Activated CD4-positive, alpha-beta T cell treated with anti-CD3 and anti-CD28 coated beads for 36 hours (primary cell): ENCODE data around the gene NUFIP2. TPM values are rescaled to one million over a fixed set of nuclear protein-coding genes. Genes with fewer than 3 reads are reported as not detected.
"Not testable (repeated sequence)": the region's sequence is repeated elsewhere in the genome, so short reads cannot be mapped to it uniquely, and the experiment has no call there.

Experiments used
- ATAC-seq: fragments of 200-7000 bp; cut with Tn5 transposase; one replicate; pipeline ENCODE4 v1.10.0; 2021; ENCODE audit warnings: mild to moderate bottlenecking, moderate library complexity
- CTCF ChIA-PET: fragments of 350-600 bp; sonication (Branson Sonifier 250); formaldehyde crosslinking; loops from one replicate; lab custom pipeline; 2021; ENCODE audit warnings: antibody characterized with exemption; lab: Charles Lee
- POLR2A ChIA-PET: fragments of 350-600 bp; sonication (Branson Sonifier 250); formaldehyde crosslinking; loops from one replicate; lab custom pipeline; 2021; ENCODE audit warnings: antibody characterized with exemption, inconsistent platforms; lab: Charles Lee
- DNase-seq: peaks from one replicate; pipeline ENCODE4 v3.0.0-alpha.2; 2020
- H3K27ac Mint-ChIP-seq: one replicate; pipeline ENCODE4 v1.8.0; 2021; ENCODE audit warnings: mixed read lengths
- H3K27me3 Mint-ChIP-seq: one replicate; pipeline ENCODE4 v1.8.0; 2021; ENCODE audit warnings: mixed read lengths
- H3K36me3 Mint-ChIP-seq: one replicate; pipeline ENCODE4 v1.8.0; 2021; ENCODE audit warnings: low read depth, mixed read lengths
- H3K4me1 Mint-ChIP-seq: one replicate; pipeline ENCODE4 v1.8.0; 2021; ENCODE audit warnings: mixed read lengths
- H3K4me3 Mint-ChIP-seq: one replicate; pipeline ENCODE4 v1.8.0; 2021; ENCODE audit warnings: mild to moderate bottlenecking, moderate library complexity, mixed read lengths
- H3K9me3 Mint-ChIP-seq: one replicate; pipeline ENCODE4 v1.8.0; 2021; ENCODE audit warnings: low read depth, mixed read lengths
- intact Hi-C, 2 experiments: fragments of 100-400 bp; cut with DNase I in 1 of 2; cut with micrococcal nuclease in 1 of 2; formaldehyde crosslinking; loops; one replicate each; pipeline versions ENCODE4 v1.14.2 to v1.15.1; 2022 to 2024; cut with DNase I, micrococcal nuclease
- total RNA-seq, 2 experiments: library from RNA; stranded (reverse); gene quantifications; one replicate each; pipeline ENCODE4 v1.2.3, GENCODE V29; 2021

Gene NUFIP2
- 10 to 100 TPM; 55.1 to 93.1 TPM for total RNA-seq

GRCh38 chr17:29293890-29294579 is at the start of gene NUFIP2:
NUFIP2 (minus strand) TSS chr17:29294148; CDS start chr17:29294059, 89 bp downstream.
- Mint-ChIP-seq H3K27me3 (no peaks in the 10 kb centered on the region), H3K9me3 (no peaks in the 10 kb centered on the region), H3K4me3 (peak within 1 kb of the TSS; percentile 100), H3K27ac (peak within 1 kb of the TSS; percentile 99), H3K36me3 (peaks cover 29% of the 10 kb centered on the region), H3K4me1 (peaks cover 27% of the 10 kb centered on the region)
- DNase-seq (peak; percentile 99), ATAC-seq (peak; percentile 93)
- intact Hi-C loops: loop anchor here (1.0 to 5.0 kb wide), 17 partner anchors 96 to 637 kb away; partner anchors contain the start of genes TP53I13 (in 2 of the 2), ABHD15 (in 1 of the 2), MYO18A (in 1 of the 2) and NEK8 (in 1 of the 2)
- ChIA-PET CTCF (interaction anchor here (0.6 to 1.6 kb wide), 12 partner anchors 12 to 595 kb away, joined by 3 to 5 read pairs (median 4); no protein-coding TSS in a partner anchor), POLR2A (interaction anchor here (0.5 to 1.2 kb wide), 11 partner anchors 11 to 973 kb away, joined by 3 to 7 read pairs (median 3); no protein-coding TSS in a partner anchor)

GRCh38 chr17:29342158-29342765 is 48.3 kb upstream of the NUFIP2 start:
- no peaks in the 10 kb centered on the region for H3K4me1 Mint-ChIP-seq
- H3K4me3 Mint-ChIP-seq: no peak overlapping the region
- no peak for DNase-seq
- no peaks in the 10 kb centered on the region for H3K9me3 Mint-ChIP-seq
- H3K36me3 Mint-ChIP-seq: no peaks in the 10 kb centered on the region
- no peak for ATAC-seq
- CTCF ChIA-PET: no interaction called here
- H3K27ac Mint-ChIP-seq: no peak overlapping the region
- intact Hi-C loops: no loop called here
- H3K27me3 Mint-ChIP-seq: peaks cover 3% of the 10 kb centered on the region
- POLR2A ChIA-PET: no interaction called here

GRCh38 chr17:29341726-29342125 is 47.8 kb upstream of the NUFIP2 start:
- CTCF ChIA-PET: no interaction called here
- Mint-ChIP-seq H3K4me1 (no peaks in the 10 kb centered on the region), H3K4me3 (no peak overlapping the region), H3K27me3 (peaks cover 3% of the 10 kb centered on the region), H3K27ac (no peak overlapping the region), H3K36me3 (no peaks in the 10 kb centered on the region), H3K9me3 (no peaks in the 10 kb centered on the region)
- DNase-seq: no peak
- ATAC-seq: no peak
- intact Hi-C loops: no loop called here
- POLR2A ChIA-PET: no interaction called here

- CTCF ChIA-PET, ATAC-seq, POLR2A ChIA-PET: not testable (repeated sequence)
These were observed 45.1 kb upstream of the NUFIP2 start for GRCh38 chr17:29339016-29339415.

GRCh38 chr17:29331708-29332085 is 37.7 kb upstream of the NUFIP2 start:
- no peak overlapping the region for H3K4me3 Mint-ChIP-seq
- H3K27me3 Mint-ChIP-seq: no peaks in the 10 kb centered on the region
- no peaks in the 10 kb centered on the region for H3K36me3 Mint-ChIP-seq
- no peaks in the 10 kb centered on the region for H3K9me3 Mint-ChIP-seq
- POLR2A ChIA-PET: interaction anchor here (1.0 kb wide), 1 partner anchor 38 kb away, joined by 3 read pairs; the partner anchor contains the start of gene NUFIP2
- no peak for DNase-seq
- no peaks in the 10 kb centered on the region for H3K4me1 Mint-ChIP-seq
- intact Hi-C loops: no loop called here
- no peak overlapping the region for H3K27ac Mint-ChIP-seq
- ATAC-seq: no peak
- CTCF ChIA-PET: interaction anchor here (0.7 to 0.8 kb wide), 3 partner anchors 12 to 214 kb away, joined by 3 to 5 read pairs (median 3); no protein-coding TSS in a partner anchor

More at GRCh38 chr17:29339016-29339415, 45.1 kb upstream of the NUFIP2 start:
- DNase-seq, H3K4me1 Mint-ChIP-seq, H3K27me3 Mint-ChIP-seq, H3K36me3 Mint-ChIP-seq, H3K4me3 Mint-ChIP-seq, intact Hi-C loops, H3K27ac Mint-ChIP-seq, H3K9me3 Mint-ChIP-seq: not testable (repeated sequence)

- intact Hi-C loops: no loop called here
- Mint-ChIP-seq H3K36me3 (no peaks in the 10 kb centered on the region), H3K27ac (no peak overlapping the region), H3K9me3 (no peaks in the 10 kb centered on the region), H3K27me3 (no peaks in the 10 kb centered on the region), H3K4me3 (no peak overlapping the region), H3K4me1 (no peaks in the 10 kb centered on the region)
- CTCF ChIA-PET: interaction anchor here (0.7 to 0.8 kb wide), 2 partner anchors 12 to 39 kb away, joined by 3 read pairs; no protein-coding TSS in a partner anchor
- POLR2A ChIA-PET: interaction anchor here (1.0 kb wide), 1 partner anchor 37 kb away, joined by 3 read pairs; the partner anchor contains the start of gene NUFIP2
- no peak for ATAC-seq
- no peak for DNase-seq
These were observed 37.2 kb upstream of the NUFIP2 start for GRCh38 chr17:29331075-29331707.

- H3K9me3 Mint-ChIP-seq: no peaks in the 10 kb centered on the region
- DNase-seq (no peak), ATAC-seq (no peak)
- H3K36me3 Mint-ChIP-seq: no peaks in the 10 kb centered on the region
- H3K27ac Mint-ChIP-seq: no peak overlapping the region
- H3K4me3 Mint-ChIP-seq: no peak overlapping the region
- H3K27me3 Mint-ChIP-seq: no peaks in the 10 kb centered on the region
- CTCF ChIA-PET: interaction anchor here (0.8 kb wide), 1 partner anchor 49 kb away, joined by 3 read pairs; no protein-coding TSS in a partner anchor
- intact Hi-C loops: no loop called here
- POLR2A ChIA-PET: no interaction called here
- no peaks in the 10 kb centered on the region for H3K4me1 Mint-ChIP-seq
These were observed 33.5 kb upstream of the NUFIP2 start for GRCh38 chr17:29327412-29327811.

- Mint-ChIP-seq H3K36me3 (no peaks in the 10 kb centered on the region), H3K4me1 (no peaks in the 10 kb centered on the region), H3K9me3 (no peaks in the 10 kb centered on the region), H3K27me3 (no peaks in the 10 kb centered on the region), H3K27ac (no peak overlapping the region), H3K4me3 (no peak overlapping the region)
- ATAC-seq (no peak), DNase-seq (no peak)
- intact Hi-C loops: no loop called here
- ChIA-PET CTCF (interaction anchor here (0.6 to 0.8 kb wide), 2 partner anchors 44 to 50 kb away, joined by 3 read pairs; no protein-coding TSS in a partner anchor), POLR2A (interaction anchor here (0.7 kb wide), 1 partner anchor 68 kb away, joined by 7 read pairs; no protein-coding TSS in a partner anchor)
These were observed 32.3 kb upstream of the NUFIP2 start for GRCh38 chr17:29326023-29326813.

- H3K36me3 Mint-ChIP-seq: no peaks in the 10 kb centered on the region
- no peak overlapping the region for H3K4me3 Mint-ChIP-seq
- H3K27ac Mint-ChIP-seq: no peak overlapping the region
- no peaks in the 10 kb centered on the region for H3K4me1 Mint-ChIP-seq
- ATAC-seq: no peak
- H3K27me3 Mint-ChIP-seq: no peaks in the 10 kb centered on the region
- H3K9me3 Mint-ChIP-seq: no peaks in the 10 kb centered on the region
- DNase-seq: no peak
- ChIA-PET POLR2A (no interaction called here), CTCF (interaction anchor here (0.8 kb wide), 1 partner anchor 212 kb away, joined by 3 read pairs; no protein-coding TSS in a partner anchor)
- intact Hi-C loops: no loop called here
These were observed 28.4 kb upstream of the NUFIP2 start for GRCh38 chr17:29322363-29322762.

- Mint-ChIP-seq H3K27me3 (no peaks in the 10 kb centered on the region), H3K36me3 (no peaks in the 10 kb centered on the region), H3K9me3 (no peaks in the 10 kb centered on the region), H3K27ac (no peak overlapping the region), H3K4me3 (no peak overlapping the region), H3K4me1 (peaks cover 9% of the 10 kb centered on the region)
- DNase-seq: no peak
- POLR2A ChIA-PET: no interaction called here
- no peak for ATAC-seq
- CTCF ChIA-PET: interaction anchor here (0.6 to 1.6 kb wide), 2 partner anchors 7 to 130 kb away, joined by 3 to 4 read pairs; no protein-coding TSS in a partner anchor
- intact Hi-C loops: no loop called here
These were observed 9.4 kb upstream of the NUFIP2 start for GRCh38 chr17:29303386-29303785.
